ENCODE data around the gene VAC14. TPM values are rescaled to one million over a fixed set of nuclear protein-coding genes. Genes with fewer than 3 reads are reported as not detected.

Gene VAC14
- total and polyA plus RNA-seq, 2 of the 8 experiments (the other 6 are each of a cell fraction or from before 2014, with no cell fraction given): 56.0 to 108 TPM

DNA sequence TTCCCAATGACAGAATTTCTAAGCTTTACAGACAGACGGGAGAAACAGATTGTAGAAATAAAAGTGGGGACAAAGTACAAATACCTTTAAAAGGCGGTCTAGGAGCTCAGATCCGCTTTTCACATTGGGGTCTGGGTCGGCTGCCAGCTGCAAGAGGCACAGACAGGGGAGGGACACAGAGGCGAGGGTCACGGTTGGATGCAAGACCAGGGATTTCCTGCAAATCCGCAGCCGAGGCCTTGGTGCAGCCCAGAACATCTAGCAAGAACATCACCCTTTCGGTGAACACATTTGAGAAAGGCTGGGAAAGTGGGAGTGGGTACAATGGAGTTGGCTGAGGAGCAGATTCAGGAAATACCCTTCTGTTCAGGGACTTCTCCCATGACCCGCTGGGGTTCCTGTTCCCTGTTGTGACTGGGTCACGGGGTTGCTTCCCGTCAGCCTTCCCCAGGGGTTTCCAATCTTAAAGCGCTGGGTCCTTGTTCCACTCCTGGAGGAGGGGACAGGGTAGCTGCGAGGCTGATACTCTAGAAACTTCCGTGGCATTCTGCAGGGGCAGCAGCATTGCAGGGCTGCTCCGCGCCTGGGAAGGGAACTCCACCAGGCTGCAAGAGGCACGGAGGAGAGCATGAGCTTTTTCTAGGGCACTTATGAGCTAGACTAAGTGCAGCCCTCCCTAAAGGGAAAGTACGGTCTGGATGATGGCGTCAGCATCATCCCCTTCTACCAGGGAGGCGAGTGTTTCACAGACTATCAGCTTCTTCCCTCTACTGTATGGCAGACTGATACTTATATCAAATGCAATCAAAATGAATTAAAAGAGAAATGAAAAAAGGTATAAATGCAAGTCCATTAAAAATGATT lies 16.0 kb downstream of the VAC14 start:
- peaks cover 26 to 51% (median 45%) of the 10 kb centered on the region in 4 experiments for H3K36me3 ChIP-seq (ENCODE audit: control insufficient read depth in 2 of 4, insufficient read depth in 4 of 4, low read length in 3 of 4)
- H3K9me3 ChIP-seq (ENCODE audit: insufficient read depth in 2 of 2, low read depth in 1 of 2, low read length in 1 of 2): peaks cover 3 to 5% of the 10 kb centered on the region in 2 experiments; a peak in 1 of 4 replicates
- H2BK5ac ChIP-seq (ENCODE audit: low read depth, low read length): no peak overlapping the region
- FAIRE-seq (no peak), DNase-seq (ENCODE audit: low read depth in 1 of 2, low spot score in 2 of 2) (no peak)
- no peak overlapping the region for H3K4ac ChIP-seq (replicated peaks; ENCODE audit: insufficient read length, low read depth, low read length)
- H4K20me1 ChIP-seq (replicated peaks in 1 of 2; ENCODE audit: control insufficient read depth in 1 of 2, insufficient read depth in 2 of 2, low read length in 2 of 2): peaks cover 8 to 15% of the 10 kb centered on the region in 2 experiments
- no peak overlapping the region for H3K27ac ChIP-seq (ENCODE audit: low read depth, low read length)
- H3K56ac ChIP-seq (replicated peaks; ENCODE audit: insufficient read length, low read depth, low read length): no peak overlapping the region
- peaks cover 0 to 7% of the 10 kb centered on the region in 2 experiments; a peak in 2 of 4 replicates for H3K79me2 ChIP-seq (ENCODE audit: control insufficient read depth in 1 of 2, insufficient read depth in 2 of 2, low read length in 2 of 2)
- no peaks in the 10 kb centered on the region for H3K23me2 ChIP-seq (ENCODE audit: low read depth, low read length)
- peaks cover 5% of the 10 kb centered on the region for H3K79me1 ChIP-seq (ENCODE audit: low read depth, low read length)
- no peak overlapping the region for H4K5ac ChIP-seq (ENCODE audit: insufficient read length, low read depth, low read length)
- H2AK5ac ChIP-seq (ENCODE audit: low read depth, low read length): no peak overlapping the region
- H2BK20ac ChIP-seq (ENCODE audit: low read length): no peak overlapping the region
- H2BK120ac ChIP-seq (replicated peaks; ENCODE audit: low read depth, low read length): no peak overlapping the region
- H3K27me3 ChIP-seq (replicated peaks in 1 of 4; ENCODE audit: control insufficient read depth in 3 of 4, extremely low read depth in 1 of 4, insufficient read depth in 3 of 4, low read length in 3 of 4): no peaks in the 10 kb centered on the region
- H2BK12ac ChIP-seq (ENCODE audit: low read depth, low read length): no peak overlapping the region
- H2BK15ac ChIP-seq (ENCODE audit: low read length): no peak overlapping the region
- POLR2A ChIA-PET (ENCODE audit: partially characterized antibody): interaction anchor here (0.7 to 1.4 kb wide), 2 partner anchors 11 to 1061 kb away, joined by 3 read pairs; no protein-coding TSS in a partner anchor
- CTCF ChIA-PET (ENCODE audit: partially characterized antibody): interaction anchor here (0.6 to 1.5 kb wide), 4 partner anchors 15 to 519 kb away, joined by 3 to 6 read pairs (median 3); partner anchors contain the start of gene VAC14
- no peak overlapping the region for H3K4me3 ChIP-seq (ENCODE audit: extremely low read depth in 1 of 4, insufficient read depth in 2 of 4, low read depth in 3 of 4, low read length in 4 of 4)
- H3K23ac ChIP-seq (ENCODE audit: insufficient read length): no peak overlapping the region
- H3K9ac ChIP-seq (replicated peaks in 1 of 4; ENCODE audit: extremely low read depth in 1 of 4, low read depth in 3 of 4, low read length in 3 of 4): no peak overlapping the region
- no peak overlapping the region for H3K14ac ChIP-seq (ENCODE audit: insufficient read length)
- no peaks in the 10 kb centered on the region for H3K4me1 ChIP-seq (replicated peaks in 1 of 4; ENCODE audit: control insufficient read depth in 3 of 4, insufficient read depth in 4 of 4, low read length in 3 of 4)
- no peak overlapping the region for H4K8ac ChIP-seq (ENCODE audit: extremely low read depth, insufficient read depth, low read length)
- no peak overlapping the region for H2AFZ ChIP-seq (ENCODE audit: low read length)
- H4K91ac ChIP-seq (replicated peaks; ENCODE audit: insufficient read length, low read length): no peak overlapping the region
- no peak overlapping the region for H3K18ac ChIP-seq (ENCODE audit: extremely low read depth, low read length)
- H3K4me2 ChIP-seq (ENCODE audit: insufficient read depth in 1 of 2, low read depth in 2 of 2, low read length in 2 of 2): no peak overlapping the region
- WGBS, 2 experiments (ENCODE audit: extremely low coverage in 1 of 2, insufficient coverage in 1 of 2, insufficient read length in 1 of 2, insufficient replicate concordance in 2 of 2, low coverage in 1 of 2, low lambda C conversion rate in 2 of 2, missing lambda C conversion rate in 1 of 2): 96% methylated on average over 20 of the region's 21 CpGs; no CpG with 5 or more reads in 1 of the 2 experiments
- TF ChIP-seq, protein P1, sequence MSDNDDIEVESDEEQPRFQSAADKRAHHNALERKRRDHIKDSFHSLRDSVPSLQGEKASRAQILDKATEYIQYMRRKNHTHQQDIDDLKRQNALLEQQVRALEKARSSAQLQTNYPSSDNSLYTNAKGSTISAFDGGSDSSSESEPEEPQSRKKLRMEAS (IDR thresholded peaks at IDR 0.05): no peak
- TF ChIP-seq RAD21 (IDR thresholded peaks at IDR 0.05 in 1 of 2, conservative IDR thresholded peaks at IDR 0.05 in 1 of 2; ENCODE audit: low read depth in 2 of 2, low read length in 2 of 2): no peak
- no peak for TF ChIP-seq FOSL1 (IDR thresholded peaks at IDR 0.05; ENCODE audit: insufficient read depth, low read depth, low read length)
- TF ChIP-seq, protein P2, sequence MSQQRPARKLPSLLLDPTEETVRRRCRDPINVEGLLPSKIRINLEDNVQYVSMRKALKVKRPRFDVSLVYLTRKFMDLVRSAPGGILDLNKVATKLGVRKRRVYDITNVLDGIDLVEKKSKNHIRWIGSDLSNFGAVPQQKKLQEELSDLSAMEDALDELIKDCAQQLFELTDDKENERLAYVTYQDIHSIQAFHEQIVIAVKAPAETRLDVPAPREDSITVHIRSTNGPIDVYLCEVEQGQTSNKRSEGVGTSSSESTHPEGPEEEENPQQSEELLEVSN (IDR thresholded peaks at IDR 0.05): no peak
- no peak for TF ChIP-seq POLR2A (IDR thresholded peaks at IDR 0.05; ENCODE audit: control extremely low read depth in 1 of 2, low read depth in 2 of 2, low read length in 2 of 2)
- no peak for TF ChIP-seq POLR2AphosphoS5 (IDR thresholded peaks at IDR 0.05; ENCODE audit: low read depth, low read length)
- no peak for TF ChIP-seq RNF2 (IDR thresholded peaks at IDR 0.05; ENCODE audit: borderline replicate concordance, low read depth, low read length, missing control alignments, poor library complexity, severe bottlenecking)
- TF ChIP-seq CHD2 (IDR thresholded peaks at IDR 0.05; ENCODE audit: low read length): no peak
- no peak for TF ChIP-seq GTF2F1 (IDR thresholded peaks at IDR 0.05; ENCODE audit: borderline replicate concordance, low read depth, low read length)
